HG02973 (cell line): ENCODE data around the gene SHOX.
"Not testable (repeated sequence)": the region's sequence is repeated elsewhere in the genome, so short reads cannot be mapped to it uniquely, and the experiment has no call there.

ENCODE experiments used
- ATAC-seq: cut with Tn5 transposase; IDR thresholded peaks from one replicate; pipeline ENCODE4 v1.9.1; 2021; ENCODE audit warnings: moderate library complexity; ENCODE audit not compliant: unreplicated experiment

The SHOX gene

DNA sequence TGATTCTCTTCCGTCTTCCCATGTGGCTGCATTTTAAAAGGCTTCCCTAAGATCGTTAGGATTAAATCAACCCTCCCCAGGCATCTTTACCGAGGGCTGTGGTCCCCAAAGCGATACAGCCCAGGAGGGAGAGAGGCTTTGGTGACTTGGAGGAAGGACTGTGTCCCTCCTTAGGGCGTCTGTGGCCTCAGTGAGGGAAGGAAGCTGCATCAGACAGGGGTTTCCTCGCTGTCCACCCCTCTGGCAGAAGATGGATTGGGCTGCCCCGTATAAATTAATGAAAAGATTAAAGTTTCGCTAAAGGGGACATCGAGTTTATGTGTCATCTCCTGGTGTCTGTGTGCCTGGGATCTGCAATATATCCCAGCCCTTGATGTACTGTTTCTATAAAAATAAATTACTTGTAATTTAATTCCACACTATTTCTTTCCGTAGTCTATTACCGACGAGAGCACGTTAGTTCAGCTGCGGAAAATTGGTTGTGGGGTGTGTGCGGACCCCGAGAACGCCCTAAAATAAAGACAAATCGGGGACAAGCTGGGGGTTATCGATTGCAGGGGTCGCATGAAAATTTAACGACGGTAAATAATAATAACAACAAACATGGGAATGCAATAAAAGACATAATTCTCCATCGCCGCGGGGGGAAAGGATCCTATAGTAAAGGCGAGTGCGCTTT is 6.5 kb downstream of the SHOX start:
- ATAC-seq = no peak

DNA sequence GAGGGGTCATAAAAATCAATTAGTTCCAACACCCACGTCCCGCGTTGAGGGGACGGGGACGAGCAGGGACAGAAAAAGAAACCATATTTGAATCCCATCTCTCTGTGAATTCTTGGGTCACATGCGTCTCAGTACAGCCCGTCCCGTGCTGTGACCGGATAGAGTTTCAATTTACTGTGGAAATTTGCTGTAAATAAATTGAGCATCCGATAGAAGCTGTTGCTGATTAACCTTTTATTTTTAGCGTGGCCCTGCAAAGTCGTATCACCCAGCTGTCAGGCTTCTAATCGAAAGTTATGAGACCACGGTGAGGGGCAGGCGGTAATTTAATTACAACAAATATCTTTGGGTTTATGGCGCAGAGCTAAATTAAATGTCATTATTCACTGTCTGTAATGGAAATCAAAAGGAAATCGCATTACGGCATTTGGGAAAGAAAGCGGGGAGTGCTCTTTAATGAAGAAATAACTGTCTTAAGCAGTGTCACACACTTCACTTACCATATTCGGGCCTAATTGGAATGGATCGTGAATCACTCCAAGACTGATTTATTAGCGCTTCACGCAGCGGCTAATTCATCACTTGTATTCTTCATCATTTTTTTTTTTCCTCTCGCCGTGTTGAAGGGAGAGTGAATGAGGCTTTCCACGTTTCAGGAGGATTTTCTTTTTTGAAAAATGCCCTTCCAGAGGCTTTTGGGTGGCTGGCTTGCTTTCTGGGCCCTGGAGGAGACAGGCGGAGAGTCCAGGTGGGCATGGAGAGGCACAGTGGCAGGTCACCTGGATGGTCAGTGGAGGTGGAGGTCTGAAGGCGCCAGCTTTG is 7.3 kb downstream of the SHOX start:
- ATAC-seq = no peak

DNA sequence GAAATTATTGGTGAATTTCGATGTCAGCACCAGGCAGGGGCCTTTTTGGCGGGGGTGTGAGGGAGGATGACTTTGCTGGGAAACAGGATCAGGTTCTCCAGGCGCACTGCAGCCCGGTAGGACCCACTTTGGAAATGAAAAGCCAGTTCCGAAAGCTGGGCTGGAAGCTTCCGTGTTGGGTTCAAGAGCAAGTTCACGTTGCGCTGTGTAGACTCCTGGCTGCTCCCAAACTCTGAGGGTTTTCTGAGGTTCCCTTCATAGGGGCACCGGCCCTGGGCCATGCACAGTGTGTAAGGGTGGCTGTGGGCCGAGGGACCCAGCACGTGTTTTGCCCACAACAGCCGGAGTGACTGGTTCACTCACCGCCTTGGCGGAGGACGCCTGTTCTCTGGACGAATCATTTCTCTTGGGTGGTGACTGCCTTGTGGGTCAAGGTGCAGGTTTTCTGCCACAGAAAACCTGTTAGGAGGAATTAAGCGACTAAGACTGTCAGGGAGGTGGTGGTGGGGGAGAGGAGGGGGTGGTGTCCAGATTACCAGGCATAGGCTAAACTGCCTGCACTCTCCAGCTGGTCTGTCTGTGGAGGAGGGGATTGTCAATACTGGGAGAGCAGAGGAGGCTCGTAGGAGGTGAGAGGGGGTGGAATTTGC is 8.0 kb downstream of the SHOX start:
- ATAC-seq = no peak

DNA sequence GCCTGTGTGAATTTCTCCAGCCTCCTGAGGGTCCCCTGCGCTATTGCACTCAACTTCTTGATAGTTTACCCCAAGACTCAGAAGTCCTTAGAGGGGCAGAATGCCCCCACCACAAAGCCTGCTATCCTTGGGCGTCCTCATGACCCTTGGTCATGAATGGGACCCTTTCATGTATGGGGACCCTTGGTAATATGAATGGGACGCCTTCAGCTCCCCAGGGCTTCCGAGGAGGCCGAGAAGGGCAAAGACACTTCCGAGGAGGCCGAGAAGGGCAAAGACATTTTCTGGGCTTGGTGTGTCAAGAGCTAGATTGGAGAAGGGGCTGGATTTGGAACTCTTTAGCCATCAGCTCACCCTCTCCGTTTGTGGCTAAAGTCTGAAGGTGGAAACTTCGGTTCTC is 8.6 kb downstream of the SHOX start:
- no peak for ATAC-seq

DNA sequence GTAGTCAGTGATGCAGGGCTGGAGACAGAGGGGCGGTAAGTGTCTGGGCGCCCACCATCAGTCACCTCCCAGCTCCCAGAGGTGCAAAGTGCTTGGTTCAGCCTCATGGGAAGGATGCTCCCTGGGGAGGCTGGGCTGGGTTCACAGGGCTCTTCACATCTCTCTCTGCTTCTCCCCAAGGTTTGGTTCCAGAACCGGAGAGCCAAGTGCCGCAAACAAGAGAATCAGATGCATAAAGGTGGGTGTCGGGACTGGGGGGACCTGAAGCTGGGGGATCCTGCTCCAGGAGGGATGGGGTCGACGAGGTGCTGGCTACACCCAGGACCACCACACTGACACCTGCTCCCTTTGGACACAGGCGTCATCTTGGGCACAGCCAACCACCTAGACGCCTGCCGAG is 10.1 kb downstream of the SHOX start:
- no peak for ATAC-seq

DNA sequence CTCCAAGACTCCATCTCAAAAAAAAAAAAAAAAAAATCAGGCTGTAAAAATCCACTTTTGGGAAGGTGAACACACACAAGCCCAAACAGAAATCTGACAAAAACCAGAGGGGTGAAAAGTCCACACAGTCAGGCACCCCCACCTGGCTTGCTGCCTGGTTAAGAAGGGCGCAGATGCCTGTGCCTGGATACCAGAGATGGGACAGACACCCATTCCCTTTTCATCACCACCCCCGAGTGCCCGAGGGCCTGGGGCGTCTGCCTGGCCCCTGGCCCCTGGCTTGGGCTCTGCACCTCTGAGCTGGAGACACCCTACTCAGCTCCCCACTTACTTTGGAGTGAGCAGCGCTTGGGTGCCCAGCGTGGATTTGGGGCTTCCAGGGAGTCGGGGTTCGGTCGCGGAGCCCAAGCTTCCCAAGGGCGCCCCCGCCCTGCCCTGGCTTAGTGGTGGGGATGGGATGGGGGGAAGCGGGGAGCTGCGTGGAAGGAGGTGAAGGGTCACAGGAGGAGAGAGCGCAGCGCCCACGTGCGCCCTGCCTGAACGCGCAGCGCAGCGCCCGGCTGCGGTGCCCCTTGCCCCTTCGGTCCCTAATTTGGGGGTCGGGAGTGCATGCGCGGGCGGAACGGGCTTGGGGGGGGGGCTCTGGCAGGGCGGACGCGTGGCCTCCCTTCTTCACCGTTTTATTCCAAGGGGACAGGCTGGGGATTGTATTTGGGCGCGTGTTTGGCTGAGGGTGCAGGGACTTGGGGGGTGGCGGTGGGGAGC is 11.3 kb downstream of the SHOX start:
- no peak for ATAC-seq

DNA sequence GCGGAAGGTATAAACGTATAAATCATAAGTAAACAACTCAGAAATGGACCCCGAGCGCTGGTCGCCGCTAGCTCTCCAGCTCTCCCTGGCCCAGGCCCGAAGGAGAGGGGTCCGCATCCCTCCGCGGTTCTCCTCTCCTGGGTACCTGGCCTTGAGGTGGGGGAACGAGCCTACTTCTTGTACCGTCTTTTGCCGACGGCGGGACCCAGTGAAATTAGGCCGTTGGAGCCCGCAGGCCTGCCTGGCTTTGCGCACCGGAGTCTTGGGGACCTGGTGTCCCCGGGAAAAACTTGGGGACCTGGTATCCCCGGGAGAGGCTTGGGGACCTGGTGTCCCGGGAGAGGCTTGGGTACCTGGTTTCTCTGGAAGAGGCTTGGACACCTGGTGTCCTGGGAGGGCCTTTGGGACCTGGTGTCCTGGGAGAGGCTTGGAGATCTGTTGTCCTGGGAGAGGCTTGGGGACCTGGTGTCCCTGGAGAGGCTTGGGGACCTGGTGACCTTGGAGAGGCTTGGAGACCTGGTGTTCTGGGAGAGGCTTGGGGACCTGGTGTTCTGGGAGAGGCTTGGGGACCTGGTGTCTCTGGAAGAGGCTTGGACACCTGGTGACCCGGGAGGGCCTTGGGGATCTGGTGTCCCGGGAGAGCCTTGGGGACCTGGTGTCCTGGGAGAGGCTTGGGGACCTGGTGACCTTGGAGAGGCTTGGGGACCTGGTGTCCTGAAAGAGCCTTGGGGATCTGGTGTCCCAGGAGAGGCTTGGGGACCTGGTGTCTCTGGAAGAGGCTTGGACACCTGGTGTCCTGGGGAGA is 12.0 kb downstream of the SHOX start:
- ATAC-seq = no peak

DNA sequence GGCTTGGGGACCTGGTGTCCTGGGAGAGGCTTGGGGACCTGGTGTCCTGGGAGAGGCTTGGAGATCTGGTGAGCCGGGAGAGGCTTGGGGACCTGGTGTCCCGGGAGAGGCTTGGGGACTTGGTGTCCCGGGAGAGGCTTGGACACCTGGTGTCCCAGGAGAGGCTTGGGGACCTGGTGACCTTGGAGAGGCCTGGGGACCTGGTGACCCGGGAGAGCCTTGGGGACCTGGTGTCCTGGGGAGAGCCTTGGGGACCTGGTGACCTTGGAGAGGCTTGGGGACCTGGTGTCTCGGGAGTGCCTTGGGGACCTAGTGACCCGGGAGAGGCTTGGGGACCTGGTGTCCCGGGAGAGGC is 12.6 kb downstream of the SHOX start:
- ATAC-seq = no peak

DNA sequence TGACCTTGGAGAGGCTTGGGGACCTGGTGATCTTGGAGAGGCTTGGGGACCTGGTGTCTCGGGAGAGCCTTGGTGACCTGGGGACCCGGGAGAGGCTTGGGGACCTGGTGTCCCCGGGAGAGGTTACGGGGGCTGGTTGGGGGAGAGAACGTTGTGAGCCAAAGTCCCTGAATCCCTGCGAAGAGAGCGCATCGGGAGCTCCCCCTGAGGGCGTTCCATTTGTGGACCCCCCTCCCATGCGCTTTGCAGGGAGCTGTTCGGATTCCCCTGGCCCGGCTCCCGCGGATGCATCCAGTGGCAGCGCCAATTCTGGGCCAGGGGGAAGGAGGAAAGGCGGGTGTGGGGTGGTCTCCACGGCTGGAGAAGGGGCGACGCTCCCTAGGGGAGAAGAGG is 13.3 kb downstream of the SHOX start:
- ATAC-seq = no peak

DNA sequence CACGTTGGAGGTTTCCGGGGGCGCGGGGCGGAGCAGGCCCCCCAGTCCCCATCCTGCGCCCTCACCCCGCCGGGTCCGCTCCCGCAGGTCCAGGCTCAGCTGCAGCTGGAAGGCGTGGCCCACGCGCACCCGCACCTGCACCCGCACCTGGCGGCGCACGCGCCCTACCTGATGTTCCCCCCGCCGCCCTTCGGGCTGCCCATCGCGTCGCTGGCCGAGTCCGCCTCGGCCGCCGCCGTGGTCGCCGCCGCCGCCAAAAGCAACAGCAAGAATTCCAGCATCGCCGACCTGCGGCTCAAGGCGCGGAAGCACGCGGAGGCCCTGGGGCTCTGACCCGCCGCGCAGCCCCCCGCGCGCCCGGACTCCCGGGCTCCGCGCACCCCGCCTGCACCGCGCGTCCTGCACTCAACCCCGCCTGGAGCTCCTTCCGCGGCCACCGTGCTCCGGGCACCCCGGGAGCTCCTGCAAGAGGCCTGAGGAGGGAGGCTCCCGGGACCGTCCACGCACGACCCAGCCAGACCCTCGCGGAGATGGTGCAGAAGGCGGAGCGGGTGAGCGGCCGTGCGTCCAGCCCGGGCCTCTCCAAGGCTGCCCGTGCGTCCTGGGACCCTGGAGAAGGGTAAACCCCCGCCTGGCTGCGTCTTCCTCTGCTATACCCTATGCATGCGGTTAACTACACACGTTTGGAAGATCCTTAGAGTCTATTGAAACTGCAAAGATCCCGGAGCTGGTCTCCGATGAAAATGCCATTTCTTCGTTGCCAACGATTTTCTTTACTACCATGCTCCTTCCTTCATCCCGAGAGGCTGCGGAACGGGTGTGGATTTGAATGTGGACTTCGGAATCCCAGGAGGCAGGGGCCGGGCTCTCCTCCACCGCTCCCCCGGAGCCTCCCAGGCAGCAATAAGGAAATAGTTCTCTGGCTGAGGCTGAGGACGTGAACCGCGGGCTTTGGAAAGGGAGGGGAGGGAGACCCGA is 14.0 kb downstream of the SHOX start:
- no peak for ATAC-seq

DNA sequence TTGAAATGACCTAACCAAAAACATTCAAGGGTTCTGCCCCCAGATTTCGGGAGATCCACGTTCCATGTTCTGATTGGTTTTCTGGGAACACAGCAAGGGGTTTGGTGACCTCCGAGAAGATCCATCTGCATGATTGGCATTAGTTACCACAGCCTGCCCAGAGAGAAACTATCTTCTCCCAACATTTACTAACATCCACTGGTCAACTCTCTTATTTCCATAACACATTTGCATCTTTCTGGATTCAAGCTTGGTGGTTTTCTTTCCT is 15.6 kb downstream of the SHOX start:
- no peak for ATAC-seq

DNA sequence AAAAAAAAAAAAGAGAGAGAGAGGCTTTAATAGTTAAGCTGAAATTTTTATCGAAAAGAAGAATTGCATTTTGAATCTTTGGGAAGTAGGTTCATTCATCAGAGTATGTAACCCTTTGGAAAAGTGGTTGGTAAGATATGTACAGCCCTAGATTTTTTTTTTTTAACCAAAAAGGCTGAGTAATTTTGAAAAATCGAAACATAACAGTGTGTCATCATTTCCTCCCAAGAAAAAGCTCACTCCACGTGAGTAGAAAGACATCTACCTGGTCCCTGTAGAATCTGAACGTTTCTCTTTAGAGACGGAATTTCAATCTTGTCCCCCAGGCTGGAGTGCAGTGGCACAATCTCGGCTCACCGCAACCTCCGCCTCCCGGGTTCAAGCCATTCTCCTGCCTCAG is 16.2 kb downstream of the SHOX start:
- no peak for ATAC-seq

DNA sequence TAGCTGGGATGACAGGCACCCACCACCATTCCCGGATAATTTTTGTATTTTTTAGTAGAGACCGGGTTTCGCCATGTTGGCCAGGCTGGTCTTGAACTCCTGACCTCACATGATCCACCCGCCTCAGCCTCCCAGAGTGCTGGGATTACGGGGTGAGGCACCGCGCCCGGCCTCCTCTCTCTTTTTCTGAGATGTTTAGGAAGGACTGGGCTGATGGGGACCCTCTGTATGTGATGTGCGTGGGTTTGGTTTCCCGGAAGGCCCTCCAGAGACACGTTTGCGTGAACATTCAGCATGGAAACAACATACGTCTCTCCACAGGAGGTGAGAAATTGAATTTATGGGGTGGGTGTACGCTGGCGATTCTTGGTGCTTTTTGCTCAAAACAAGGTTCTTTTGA is 18.6 kb downstream of the SHOX start:
- no peak for ATAC-seq

DNA sequence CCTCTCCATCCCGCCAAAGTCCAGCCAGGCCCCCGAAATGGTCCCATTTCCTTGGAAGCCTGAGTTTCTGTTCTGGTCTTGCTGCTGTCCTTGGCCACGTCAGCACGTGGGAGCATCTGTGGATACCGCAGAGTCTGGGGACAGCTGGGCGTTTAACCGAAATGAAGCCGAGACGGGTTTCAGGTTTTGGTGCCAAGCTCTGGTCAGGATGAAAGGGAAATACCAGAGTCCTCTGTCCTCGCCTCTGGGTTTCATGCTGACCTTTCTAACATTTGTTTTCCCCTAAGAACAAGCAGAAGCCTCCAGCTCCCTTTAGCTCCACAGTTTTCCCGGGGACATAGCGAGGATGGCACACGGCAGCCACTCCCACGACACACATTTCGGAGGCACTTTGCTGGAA is 19.7 kb downstream of the SHOX start:
- ATAC-seq = no peak

DNA sequence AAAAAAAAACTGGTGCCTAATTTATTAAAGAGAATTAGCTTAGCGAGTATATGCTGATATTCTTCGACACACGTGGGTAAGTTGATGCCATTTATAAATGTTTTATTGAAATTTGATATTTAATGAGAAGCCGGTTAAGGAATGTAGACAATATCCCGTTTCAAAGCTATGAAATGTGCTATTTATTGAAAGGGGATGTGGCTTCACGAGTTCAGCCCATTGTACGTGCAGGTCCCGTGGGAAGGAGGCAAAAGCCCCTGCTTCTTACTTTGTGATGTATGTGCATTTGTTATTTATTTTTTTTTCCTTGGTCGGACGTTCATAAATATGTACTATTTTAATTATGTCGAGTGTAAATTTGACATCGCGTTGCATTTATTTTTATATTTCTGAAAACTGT is 20.2 kb downstream of the SHOX start:
- ATAC-seq = no peak

DNA sequence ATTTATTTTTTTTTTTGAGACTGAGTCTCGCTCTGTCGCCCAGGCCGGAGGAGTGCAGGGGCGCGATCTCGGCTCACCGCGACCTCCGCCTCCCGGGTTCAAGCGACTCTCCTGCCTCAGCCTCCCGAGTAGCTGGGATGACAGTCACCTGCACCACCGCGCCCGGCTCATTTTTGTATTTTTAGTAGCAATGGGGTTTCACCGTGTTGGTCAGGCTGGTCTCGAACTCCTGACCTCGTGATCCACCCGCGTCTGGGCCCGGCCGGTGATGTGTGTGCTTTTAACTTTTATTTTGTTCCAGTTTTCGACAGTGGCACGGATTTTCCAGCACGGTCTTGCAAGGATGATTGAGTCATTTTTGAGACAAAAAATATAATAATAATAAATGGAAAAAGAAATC is 21.3 kb downstream of the SHOX start:
- ATAC-seq = not testable (repeated sequence)

DNA sequence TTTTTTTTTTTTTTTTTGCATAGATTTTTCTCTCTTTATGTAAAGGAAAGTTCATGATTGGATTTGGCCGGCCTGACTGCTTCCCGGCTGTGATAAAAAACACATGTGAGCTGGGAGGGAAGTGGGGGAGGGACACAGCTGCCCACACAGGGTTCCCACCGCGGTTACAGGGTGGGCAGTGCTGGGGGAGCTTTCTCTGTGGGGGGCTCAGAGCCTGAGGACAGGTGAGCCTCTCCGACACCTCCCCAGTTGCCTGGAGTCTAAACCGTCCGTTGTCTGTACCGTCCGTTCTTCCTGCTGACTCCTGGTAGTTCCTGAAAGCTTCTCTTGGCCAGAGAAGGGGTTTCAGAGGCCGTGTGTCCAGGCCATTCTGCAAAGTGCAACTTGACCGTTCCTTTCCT is 21.8 kb downstream of the SHOX start:
- ATAC-seq = no peak

DNA sequence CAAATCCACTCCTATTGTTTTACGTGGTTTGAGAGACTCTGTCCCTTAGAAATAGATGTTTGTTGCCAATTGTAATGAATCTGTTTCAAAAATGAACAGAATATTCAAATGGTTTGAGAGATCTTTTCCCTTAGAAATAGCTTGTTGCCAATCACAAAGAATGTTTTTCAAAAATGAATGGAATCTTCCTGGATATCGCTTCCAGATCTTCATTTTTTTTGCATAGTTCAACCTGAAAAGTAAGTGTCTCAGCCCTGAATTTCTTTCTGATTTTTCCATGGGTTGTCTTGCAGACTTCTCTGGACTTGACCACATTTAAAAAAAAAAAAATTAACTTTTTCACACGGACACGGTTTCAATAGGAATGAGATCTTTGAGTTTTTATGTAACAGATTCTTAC is 22.7 kb downstream of the SHOX start:
- no peak for ATAC-seq

DNA sequence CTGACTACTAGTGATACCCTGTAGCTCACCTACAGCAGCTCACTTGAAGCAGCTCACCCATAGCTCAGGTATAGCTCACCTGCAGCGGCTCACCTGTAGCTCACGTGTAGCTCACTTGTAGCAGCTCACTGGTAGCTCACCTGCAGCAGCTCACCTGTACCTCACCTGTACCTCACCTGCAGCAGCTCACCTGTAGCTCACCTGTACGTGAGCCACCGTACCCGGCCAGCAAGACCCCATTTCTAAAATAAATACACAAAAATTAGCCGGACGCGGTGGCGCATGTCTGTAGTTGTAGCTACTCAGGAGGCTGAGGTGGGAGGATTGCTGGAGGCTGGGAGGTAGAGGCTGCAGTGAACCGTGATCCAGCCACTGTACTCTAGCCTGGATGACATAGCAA is 30.6 kb downstream of the SHOX start:
- no peak for ATAC-seq

DNA sequence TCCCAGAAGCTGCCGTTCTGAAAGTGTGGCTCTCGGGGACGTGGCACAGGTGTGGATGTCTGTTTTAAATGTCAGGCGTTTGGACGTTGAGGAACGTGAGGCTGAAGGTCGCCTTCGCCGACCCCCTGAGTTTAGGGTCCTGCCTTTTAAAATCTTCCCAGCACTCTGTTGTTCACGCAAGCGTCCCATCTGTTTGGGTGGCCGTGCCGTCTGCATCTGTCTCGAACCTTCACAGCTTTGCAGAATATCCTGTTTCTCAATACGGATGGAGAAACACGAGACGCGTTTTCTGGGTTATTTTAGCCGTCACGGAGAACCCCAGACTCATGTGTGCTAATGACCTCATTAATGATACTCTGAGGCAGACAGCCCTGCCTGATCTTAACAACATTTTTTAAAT is 31.5 kb downstream of the SHOX start:
- ATAC-seq = no peak
